Hematopoietic multipotent progenitor cell treated with erythropoietin and hydrocortisone succinate and interleukin-3 and kit ligand, for 17 days (in vitro differentiated cells): ENCODE results near the gene BEND3.
"Not testable (repeated sequence)": the region's sequence is repeated elsewhere in the genome, so short reads cannot be mapped to it uniquely, and the experiment has no call there.

Experiments used
- DNase-seq: peaks from one replicate; pipeline ENCODE4 v3.0.0-alpha.2; 2015; ENCODE audit warnings: low spot score

BEND3 gene

DNA sequence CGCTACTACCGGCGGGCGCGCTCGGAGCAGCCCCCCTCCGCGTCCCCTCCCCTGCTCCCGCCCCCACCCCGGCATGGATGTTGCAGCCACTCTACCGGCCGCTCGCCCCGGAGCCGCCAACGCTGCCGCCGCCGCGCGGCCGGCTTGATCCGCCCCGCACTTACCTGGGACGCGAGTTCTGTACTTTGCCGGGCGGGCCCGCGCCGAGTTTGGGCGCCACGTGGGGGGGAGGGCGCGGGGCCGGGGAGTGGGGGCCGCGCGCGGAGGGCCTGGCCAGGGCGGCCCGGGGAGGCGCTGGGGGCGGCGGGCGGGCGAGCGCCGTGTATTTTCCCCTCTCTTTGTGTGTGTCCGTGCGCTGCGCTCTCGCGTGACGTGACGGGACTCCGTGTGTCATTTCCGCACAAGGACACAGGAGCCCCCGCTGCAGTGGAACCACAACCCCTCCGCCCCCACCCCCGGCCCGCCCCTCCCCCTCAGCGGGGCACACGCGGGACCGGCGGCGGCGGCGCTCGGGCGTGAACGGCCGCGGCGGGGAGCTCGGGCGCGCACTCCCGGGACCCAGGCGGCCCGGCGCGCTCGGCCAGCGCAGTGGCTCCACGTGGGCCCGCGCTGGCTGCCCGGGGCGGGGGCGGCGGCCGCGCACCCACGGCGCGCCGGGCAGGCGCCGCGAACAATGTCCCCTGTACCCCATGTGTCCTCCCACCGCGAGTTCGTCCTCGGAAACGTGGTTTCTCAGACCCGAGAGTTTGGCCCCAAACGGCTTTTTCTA is at the start of gene BEND3:
Gene BEND3, minus strand, starts transcription at position 590 of the 769 bp plus-strand sequence. CDS start 16,230 bp downstream, outside the sequence.
- DNase-seq, result no peak

DNA sequence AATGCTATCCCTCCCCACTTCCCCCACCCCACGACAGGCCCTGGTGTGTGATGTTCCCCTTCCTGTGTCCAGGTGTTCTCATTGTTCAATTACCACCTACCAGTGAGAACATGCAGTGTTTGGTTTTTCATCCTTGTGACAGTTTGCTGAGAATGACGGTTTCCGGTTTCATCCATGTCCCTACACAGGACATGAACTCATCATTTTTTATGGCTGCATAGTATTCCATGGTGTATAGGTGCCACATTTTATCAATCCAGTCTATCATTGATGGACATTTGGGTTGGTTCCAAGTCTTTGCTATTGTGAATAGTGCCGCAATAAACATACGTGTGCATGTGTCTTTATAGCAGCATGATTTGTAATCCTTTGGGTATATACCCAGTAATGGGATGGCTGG is 49.0 kb upstream of the BEND3 start:
- not testable (repeated sequence) for DNase-seq

DNA sequence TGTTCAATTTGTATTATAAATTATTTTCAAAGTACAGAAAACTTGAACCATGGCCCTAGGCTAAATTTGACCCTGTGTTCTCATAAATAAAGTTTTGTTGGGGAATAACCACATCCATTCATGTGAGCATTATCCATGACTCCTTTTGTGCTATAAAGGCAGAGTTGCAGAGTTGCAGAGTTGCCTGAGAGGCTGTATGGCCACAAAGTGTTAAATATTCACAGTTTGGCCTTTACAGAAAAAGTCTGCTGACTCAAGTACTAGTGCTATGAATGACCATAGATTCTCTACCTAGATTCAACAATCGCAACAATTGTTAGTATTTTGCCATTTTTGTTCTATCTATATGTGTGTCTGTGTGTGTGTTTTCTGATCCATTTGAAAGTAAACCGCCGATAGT is 46.2 kb upstream of the BEND3 start:
- no peak for DNase-seq

DNA sequence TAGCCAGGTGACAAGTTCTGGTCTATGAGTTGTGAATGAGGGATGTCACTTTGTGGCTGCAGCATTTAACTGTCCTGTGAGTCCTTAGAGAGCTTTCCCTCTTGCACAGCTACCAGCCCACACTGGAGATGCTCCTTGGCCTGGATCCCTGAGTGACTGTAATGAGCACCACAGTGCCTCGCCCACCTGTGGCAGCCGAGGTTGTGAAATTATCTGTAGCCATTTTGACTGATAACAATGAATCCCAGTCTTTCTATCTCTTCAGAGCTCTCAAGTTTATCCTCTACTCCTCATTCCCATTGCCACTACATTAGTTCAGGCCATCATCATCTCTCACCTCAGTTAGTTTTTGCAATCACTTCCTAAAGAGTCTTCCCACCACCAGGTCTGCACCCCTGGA is 41.3 kb upstream of the BEND3 start:
- DNase-seq, result no peak

DNA sequence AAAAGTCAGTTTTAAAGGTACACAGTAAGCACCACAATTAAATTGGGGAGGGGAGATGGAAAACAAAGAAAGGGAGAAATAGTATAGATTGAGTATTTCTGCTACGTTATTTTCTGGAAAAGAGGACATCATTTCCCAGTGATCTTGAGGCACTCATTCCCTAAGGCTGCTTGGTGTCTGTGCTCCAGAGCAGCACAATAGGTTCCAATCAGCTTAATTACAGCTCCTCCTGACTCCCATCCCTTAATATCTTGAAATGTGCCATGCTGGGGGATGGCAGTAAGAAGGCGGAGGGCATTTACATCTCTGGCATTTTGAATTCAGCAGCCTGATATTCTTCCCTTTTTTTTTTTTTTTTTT is 39.5 kb upstream of the BEND3 start:
- DNase-seq, result no peak

DNA sequence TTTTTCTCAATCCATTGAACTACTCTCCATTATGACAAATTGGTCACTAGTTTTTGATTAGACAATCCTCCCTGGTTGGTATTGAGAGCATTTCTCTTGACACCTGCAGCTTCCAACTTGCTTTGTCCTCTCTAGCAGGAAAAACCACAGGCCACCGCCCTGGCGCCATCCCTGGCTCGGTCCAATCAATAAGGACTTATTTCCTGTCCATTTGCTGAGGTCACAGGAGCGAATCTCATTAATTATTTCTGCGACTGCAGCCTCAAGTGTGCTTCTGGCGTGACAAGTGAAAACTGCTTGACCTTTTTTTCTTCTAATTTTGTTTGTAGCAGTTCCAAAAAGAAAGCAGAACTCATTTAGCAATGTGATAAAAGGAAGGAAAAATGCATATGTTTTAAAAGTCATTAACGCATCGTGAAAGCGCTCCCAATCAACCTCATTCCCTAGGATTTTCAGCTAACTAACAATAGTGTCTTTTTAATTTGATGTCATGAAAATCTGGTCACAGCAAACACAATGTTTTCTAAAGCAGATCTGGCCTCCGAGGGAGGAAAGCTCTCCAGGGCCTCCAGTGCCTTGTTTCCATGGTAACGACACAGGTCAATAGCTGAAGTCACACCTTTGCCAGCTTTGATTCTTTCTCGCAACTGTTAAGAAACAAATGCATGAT is 39.0 kb upstream of the BEND3 start:
- no peak for DNase-seq

DNA sequence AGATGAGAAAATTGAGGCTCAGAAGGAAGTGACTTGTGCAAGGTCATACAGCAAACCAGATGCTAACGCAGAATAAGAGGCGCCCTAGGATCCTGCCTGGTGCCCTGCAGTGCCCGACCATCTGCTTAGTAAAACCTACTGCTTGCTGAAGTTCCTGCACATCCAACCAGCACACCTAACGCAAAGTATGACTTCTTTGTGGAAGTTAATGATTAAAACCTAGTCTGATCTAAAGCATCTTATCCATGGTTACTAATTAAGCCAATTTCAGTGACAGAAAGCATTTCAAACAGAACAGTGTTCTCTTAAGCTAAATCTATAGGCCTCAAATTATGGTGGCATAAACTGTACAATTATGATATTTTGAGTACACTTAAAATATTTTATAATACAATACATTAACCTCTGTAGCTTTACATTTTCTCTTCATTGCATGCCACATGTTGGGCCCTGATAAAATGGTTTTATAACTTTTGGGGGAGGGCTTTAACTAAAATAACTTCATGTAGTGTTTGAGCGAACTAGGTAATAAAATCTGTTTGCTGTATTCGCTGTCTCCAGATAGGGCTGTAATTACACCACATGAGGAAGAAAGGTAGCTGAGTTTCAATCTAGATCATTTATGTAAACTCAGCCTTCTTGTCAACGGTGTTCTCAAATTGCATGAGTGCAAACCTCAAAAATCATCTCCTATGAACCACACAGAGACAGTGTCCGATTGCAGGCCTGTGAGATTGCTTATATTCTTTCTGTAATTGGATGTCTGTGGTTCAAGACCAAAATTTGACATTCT is 37.5 kb upstream of the BEND3 start:
- DNase-seq, result no peak

DNA sequence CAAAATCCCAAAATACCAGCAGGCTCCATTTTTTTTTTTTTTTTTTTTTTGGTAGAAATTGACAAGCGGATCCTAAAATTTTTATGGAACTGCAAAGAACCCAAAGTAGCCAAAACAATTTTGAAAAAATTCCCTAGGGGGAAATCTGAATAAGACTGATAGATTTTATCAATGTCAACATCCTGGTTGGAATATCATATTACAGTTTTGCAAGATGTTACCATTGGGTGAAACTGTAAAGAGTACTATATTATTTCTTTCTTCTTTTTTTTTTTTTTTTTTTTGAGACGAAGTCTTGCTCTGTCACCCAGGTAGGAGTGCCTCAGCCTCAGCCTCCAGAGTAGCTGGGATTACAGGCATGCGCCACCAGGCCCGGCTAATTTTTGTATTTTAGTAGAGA is 29.4 kb upstream of the BEND3 start:
- no peak for DNase-seq

DNA sequence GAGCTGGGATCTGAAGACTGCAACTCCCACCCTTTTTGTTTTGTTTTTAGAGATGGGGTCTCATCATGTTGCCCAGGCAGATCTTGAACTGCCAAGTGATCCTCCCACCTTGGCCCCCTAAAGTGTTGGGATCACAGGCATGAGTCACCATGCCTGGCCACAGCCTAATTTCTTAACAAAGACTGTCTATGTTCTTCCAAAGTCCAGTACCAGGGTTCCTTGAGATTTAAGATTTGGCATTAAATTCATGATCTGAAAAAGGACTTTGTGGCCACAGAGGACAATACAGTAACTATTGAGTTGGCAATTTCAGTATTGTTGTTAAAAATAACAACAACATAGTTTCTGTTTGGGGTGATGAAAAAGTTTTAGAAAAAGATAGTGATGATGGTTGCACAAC is 28.7 kb upstream of the BEND3 start:
- DNase-seq, result no peak

DNA sequence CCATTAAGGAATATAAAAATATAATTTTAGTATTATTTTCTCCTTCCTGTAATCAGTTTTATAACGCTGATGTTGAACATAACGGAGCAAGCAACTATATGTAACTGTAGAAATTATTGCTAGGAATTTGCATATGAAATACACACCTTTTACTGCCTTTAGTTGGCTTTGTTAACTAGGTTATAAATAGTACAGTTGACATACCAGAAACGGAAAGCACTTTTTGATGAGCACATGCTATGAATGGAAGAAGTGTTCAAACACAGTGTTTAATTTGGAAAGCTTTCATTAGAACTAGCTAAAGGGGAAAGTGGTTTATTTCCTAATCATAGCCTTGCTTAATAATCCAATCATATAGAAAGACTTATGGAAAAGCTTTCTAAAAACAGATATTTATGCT is 25.3 kb upstream of the BEND3 start:
- no peak for DNase-seq

DNA sequence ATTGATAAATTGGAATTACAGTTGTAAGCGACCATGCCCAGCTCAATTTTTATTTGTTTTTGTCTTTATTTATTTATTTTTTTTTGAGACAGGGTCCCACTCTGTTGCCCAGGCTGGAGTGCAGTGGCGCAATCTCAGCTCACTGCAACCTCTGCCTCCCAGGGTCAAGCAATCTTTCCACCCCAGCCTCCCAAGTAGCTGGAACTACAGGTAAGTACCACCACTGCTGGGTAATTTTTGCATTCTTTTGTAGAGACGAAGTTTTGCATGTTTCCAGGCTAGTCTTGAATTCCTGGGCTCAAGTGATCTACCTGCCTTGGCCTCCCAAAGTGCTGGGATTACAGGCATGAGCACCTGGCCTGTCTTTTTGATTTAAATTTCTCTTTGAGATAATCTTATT is 21.0 kb upstream of the BEND3 start:
- not testable (repeated sequence) for DNase-seq

DNA sequence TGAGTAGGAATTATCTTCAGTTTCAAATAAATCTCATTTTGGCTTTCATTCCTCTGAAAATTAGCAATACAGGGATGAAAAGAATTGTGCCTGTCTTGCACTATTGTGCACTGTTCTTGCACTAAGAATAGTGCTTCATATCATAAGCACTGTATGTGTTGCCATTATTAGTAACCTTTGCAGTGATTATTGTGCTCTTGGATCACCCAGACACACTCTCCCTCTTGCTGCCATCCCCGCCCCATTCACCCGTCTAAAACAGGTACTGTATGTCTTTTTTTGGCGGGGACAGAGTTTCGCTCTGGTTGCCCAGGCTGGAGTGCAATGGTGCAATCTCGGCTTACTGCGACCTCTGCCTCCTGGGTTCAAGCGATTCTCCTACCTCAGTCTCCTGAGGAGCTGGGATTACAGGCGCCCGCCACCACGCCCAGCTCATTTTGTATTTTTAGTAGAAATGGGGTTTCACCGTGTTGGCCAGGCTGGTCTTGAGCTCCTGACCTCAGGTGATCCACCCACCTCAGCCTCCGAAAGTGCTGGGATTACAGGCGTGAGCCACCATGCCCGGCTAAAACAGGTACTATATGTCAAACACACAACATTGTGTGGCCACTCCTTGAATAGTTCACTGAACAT is 19.8 kb upstream of the BEND3 start:
- not testable (repeated sequence) for DNase-seq

DNA sequence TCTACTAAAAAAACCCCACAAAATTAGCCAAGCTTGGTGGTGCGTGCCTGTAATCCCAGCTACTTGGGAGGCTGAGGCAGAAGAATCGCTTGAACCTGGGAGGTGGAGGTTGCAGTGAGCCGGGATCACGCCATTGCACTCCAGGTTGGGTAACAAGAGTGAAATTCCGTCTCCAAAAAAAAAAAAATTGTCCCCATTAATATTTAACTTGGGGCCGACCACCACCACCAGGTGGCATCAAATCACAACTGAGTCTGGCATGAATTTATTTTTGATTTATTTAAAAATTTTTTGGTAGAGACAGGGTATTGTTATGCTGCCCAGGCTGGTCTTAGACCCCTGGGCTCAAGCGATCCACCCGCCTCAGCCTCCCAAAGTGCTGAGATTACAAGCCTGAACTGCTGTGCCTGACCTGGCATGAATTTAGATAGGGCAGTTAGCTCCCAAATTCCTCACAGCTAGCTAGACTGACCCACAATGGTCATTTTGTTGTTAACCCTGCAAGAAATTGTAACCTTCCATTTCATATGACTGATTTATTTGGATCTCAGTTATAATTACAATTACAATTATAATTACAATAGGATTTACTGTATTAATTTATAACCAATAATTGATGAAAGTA is 17.1 kb upstream of the BEND3 start:
- no peak for DNase-seq

DNA sequence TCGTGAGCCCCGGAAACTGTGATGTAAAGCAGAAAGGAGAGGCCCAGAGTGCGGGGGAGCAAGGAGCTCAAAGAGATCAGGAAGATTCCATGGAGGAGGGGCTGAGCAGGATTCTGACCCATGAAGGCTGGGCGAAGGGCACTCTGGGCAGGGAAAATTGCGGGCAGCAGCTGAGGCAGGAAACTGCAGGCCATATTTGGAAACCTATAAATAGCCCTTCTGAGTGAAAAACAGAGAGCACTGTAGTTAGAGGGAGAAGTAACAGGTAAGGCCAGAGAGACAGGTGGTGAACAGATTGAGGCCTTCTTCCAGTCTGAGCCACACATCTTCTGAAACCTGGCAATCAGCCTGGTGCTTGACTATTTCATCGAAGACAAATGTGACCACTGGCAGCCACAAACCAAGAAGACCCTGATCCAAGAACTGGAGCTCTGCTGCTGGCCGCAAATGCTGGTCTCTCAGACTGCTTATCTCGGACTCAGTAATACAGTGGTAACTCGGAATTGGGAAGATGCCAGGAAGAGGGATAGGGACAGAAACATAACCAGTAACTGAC is 14.1 kb upstream of the BEND3 start:
- no peak for DNase-seq

DNA sequence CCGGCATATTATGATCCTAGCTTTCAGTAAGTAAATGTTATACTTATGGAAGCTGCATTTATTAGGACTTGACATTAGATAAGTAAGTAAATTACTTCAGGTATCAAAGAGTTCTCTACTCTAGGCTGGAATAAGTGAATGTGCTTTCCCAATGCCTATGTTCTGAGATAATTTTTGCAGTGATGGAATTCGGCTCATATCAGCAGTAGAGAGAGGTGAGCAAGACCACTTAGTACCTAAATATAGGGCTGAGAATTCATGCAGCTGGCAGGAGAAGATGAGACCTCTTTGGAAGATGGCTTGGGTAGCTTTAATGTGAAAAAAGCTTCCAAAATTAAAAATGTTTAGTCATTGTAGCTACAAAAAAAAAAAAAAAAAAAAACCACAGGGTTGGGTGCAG is 13.3 kb upstream of the BEND3 start:
- no peak for DNase-seq

DNA sequence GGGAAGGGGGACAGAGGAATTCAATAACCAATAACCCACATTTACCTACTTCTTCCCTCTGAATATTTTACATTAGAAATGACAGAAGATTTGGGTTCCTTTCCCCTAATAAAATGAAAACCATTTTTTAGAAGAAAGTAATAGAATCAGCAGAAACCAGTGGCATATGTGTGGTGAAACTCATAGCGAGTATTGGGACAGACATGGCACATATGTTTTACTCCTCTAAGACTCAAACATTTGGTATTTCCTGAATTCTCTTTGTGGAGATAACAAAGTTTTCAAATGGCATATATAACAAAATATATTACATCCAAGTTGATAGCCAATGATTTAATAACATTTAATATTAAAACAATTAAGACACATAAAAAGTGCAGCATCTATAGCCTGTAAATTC is 12.9 kb upstream of the BEND3 start:
- DNase-seq, result no peak

DNA sequence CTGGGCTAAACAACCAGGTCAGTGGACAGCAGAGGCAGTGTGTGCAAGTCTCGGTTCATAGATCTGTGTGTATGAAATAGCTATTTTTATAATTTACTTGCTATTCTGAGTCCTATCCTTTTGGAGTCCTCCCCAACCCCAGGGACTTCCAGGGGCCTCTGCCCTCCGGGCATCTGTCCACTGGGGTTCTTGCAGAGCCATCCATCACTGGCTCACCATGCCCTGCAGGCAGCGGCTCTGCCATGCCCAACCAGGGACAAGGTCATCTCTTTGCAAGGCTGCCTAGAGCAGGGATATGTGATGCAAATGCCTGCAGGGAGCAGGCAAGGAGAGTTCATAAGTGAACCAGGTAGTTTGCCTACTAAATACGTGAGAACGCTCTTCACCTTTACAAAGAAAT is 10.5 kb upstream of the BEND3 start:
- DNase-seq, result no peak

DNA sequence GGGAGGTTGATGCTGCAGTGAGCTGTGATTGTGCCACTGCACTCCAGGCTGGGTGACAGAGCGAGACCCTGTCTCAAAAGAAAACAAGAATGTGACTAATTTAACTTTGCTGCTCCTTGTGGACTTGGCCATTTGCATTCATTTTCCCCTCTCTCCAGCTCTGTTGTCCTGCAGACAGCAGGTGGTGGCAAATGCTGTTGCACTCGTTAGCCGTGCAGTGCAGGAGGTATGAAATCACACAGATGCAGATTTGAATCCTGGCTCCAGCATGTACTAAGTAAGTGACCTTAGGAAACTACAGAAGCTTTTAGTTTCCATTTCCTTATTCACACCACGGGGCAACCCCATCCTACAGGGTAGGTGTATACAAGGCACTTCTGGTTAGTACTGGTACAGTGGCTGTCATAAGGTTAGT is 9.6 kb upstream of the BEND3 start:
- no peak for DNase-seq

DNA sequence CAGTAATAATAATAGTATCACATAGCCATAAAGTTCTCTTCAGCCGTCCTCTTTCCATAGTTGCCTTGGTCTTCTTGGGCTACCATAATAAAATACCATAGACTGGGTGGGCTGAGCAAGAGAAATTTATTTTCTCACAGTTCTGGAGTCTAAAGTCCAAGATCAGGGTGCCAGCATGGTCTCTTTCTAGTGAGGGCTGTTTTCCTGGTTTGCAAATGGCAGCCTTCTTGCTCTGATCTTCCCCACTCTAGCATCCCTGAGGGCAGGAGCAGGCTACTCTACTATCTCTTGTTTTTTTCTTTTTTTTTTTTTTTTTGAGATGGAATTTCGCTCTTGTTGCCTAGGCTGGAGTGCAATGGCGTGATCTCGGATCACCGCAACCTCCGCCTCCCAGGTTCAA is 8.2 kb upstream of the BEND3 start:
- no peak for DNase-seq

DNA sequence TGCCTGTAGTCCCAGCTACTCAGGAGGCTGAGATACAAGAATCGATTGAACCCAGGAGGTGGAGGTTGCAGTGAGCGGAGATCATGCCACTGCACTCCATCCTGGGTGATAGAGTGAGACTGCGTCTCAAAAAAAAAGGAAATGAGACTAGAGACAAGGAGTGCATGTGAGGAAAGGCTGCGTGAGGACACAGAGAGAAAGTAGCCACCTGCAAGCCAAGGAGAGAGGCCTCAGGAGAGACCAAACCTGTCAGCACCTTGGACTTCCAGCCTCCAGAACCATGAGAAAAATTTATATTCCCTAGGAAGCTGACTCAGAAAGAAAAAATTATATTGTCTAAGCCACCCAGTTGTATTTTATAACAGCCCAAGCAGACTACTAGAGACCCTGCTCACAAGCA is 7.4 kb upstream of the BEND3 start:
- DNase-seq, result no peak

DNA sequence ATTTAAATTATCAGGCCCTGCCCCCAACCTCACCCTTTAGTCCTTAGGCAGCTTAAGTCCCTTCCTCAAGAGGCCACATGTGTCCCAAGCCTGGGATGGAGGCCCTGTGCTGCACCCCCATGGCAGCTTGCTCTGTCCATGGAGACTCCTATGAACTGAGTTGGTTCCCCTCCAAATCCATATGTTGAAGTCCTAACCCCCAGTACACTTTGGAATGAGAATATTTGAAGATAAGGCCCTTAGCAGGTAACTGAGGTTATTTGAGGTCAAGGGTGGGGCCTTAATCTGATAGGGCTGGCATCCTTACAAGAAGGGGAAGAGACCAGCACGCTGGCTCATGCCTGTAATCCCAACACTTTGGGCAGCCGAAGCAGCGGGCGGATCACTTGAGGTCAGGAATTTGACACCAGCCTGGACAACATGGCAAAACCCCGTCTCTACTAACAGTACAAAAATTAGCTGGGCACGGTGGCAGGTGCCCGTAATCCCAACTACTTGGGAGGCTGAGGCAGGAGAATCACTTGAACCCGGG is 6.7 kb upstream of the BEND3 start:
- DNase-seq, result no peak

DNA sequence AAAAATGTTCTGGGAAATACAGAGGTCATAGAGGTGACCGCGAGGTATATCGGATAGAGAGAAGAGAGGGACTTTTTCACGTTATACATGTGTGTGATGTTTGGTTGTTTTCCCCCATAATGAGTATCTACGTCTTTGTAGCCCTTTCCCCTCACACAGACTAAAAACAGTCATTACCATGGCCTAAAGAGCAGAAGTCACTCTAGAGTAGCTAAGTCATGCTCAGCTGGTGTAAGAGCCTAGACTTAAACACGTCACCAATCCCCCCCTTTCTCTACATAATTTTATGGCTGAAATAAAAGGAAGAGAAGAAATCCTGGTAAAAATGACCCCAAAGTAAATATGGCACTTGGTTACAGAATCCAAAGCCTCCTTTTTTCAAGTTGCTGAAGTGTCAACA is 6.0 kb upstream of the BEND3 start:
- no peak for DNase-seq
